KMS-11 (cell line): ENCODE data around the gene FTCD.

Experiments used
- H2AFZ ChIP-seq: fragments of 200-600 bp; sonication (generic); 2 replicates; pipeline ENCODE4 v1.6.1; 2016; ENCODE audit warnings: antibody characterized with exemption, mixed run types, low read depth
- H3K27ac ChIP-seq: fragments of 200-600 bp; sonication (generic); 2 replicates; pipeline ENCODE4 v1.6.1; 2016; ENCODE audit warnings: mild to moderate bottlenecking, mixed run types
- H3K27me3 ChIP-seq: fragments of 200-600 bp; sonication (generic); 2 replicates; pipeline ENCODE4 v1.6.1; 2017; ENCODE audit warnings: mild to moderate bottlenecking, low read depth, mixed run types, moderate library complexity; ENCODE audit not compliant: insufficient read depth
- H3K36me3 ChIP-seq: fragments of 200-600 bp; sonication (generic); 2 replicates; pipeline ENCODE4 v1.6.1; 2017; ENCODE audit warnings: mild to moderate bottlenecking, mixed run types; ENCODE audit not compliant: insufficient read depth
- H3K4me1 ChIP-seq: fragments of 200-600 bp; sonication (generic); 2 replicates; pipeline ENCODE4 v1.6.1; 2016; ENCODE audit warnings: mild to moderate bottlenecking, low read depth, mixed run types; ENCODE audit not compliant: poor library complexity, severe bottlenecking
- H3K4me2 ChIP-seq: fragments of 200-600 bp; sonication (generic); 2 replicates; pipeline ENCODE4 v1.7.0; 2016; ENCODE audit warnings: mild to moderate bottlenecking, mixed run types
- H3K4me3 ChIP-seq: fragments of 200-600 bp; sonication (generic); IDR thresholded peaks from 2 replicates; pipeline ENCODE4 v1.6.1; 2017; ENCODE audit warnings: low read depth, low read length, mixed read lengths; ENCODE audit not compliant: insufficient read depth
- H3K79me2 ChIP-seq: fragments of 200-600 bp; sonication (generic); 2 replicates; pipeline ENCODE4 v1.6.1; 2016; ENCODE audit warnings: low read depth, mixed run types; ENCODE audit not compliant: insufficient read depth
- H3K9ac ChIP-seq: fragments of 200-600 bp; sonication (generic); 2 replicates; pipeline ENCODE4 v1.6.1; 2016; ENCODE audit warnings: mild to moderate bottlenecking, mixed run types
- H4K20me1 ChIP-seq: fragments of 200-600 bp; sonication (generic); 2 replicates; pipeline ENCODE4 v1.6.1; 2016; ENCODE audit warnings: mild to moderate bottlenecking, mixed run types; ENCODE audit not compliant: insufficient read depth
- TF ChIP-seq, protein P1 (sequence below): fragments of 200-600 bp; sonication (generic); conservative IDR thresholded peaks from 2 replicates; pipeline ENCODE4 v1.6.1; 2017; ENCODE audit warnings: low read depth, mild to moderate bottlenecking, antibody characterized with exemption, low read length, moderate library complexity, mixed read lengths

Gene FTCD

DNA sequence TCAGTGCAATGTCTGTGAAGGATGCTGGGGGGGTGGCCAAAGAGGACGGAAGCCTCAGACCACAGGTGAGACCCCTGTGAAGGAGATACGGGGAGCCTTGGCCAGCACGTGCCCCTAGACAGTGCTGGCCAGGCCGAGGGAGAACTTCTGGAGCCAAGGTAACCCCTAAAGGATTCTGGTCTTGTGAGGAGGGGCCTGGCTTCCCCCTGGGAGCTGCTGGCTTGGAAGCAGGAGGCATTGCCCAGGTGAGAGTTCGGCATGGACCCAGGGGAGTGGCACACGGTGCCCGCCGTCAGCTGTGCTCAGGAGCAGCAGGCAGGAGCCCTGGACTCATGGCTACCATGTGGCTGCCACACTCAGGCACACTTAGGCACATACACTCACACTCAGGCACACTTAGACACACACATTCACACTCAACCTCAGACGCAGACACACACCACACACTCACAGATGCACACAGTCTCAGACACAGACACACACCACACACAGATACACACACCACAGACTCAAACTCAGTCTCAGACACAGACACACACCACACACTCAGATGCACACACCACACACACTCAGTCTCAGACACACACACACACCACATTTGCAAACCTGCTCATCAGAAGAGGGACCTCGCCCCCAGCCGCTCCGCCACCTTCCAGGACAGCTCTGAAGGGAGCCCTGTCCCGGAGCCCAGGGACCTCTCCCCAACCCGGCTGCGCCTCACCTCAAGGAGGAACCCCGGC lies 58.6 kb downstream of the FTCD start:
- H2AFZ ChIP-seq, result no peak overlapping the region
- H3K4me2 ChIP-seq, result no peak overlapping the region
- H3K9ac ChIP-seq, result no peak overlapping the region
- TF ChIP-seq, protein P1, sequence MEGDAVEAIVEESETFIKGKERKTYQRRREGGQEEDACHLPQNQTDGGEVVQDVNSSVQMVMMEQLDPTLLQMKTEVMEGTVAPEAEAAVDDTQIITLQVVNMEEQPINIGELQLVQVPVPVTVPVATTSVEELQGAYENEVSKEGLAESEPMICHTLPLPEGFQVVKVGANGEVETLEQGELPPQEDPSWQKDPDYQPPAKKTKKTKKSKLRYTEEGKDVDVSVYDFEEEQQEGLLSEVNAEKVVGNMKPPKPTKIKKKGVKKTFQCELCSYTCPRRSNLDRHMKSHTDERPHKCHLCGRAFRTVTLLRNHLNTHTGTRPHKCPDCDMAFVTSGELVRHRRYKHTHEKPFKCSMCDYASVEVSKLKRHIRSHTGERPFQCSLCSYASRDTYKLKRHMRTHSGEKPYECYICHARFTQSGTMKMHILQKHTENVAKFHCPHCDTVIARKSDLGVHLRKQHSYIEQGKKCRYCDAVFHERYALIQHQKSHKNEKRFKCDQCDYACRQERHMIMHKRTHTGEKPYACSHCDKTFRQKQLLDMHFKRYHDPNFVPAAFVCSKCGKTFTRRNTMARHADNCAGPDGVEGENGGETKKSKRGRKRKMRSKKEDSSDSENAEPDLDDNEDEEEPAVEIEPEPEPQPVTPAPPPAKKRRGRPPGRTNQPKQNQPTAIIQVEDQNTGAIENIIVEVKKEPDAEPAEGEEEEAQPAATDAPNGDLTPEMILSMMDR, result no peak
- H3K27ac ChIP-seq, result no peak overlapping the region
- no peaks in the 10 kb centered on the region for H3K79me2 ChIP-seq
- no peaks in the 10 kb centered on the region for H4K20me1 ChIP-seq
- no peaks in the 10 kb centered on the region for H3K4me1 ChIP-seq
- H3K27me3 ChIP-seq, result peaks cover 48% of the 10 kb centered on the region; the same call in 1 of the 2 replicates
- no peaks in the 10 kb centered on the region for H3K36me3 ChIP-seq
- no peak overlapping the region for H3K4me3 ChIP-seq

- Histone ChIP-seq H3K79me2 (no peaks in the 10 kb centered on the region), H2AFZ (no peak overlapping the region), H3K9ac (no peak overlapping the region), H3K27ac (no peak overlapping the region), H3K4me3 (no peak overlapping the region), H3K27me3 (peaks cover 41% of the 10 kb centered on the region; the same call in 1 of the 2 replicates), H3K4me2 (no peak overlapping the region), H3K36me3 (no peaks in the 10 kb centered on the region), H3K4me1 (no peaks in the 10 kb centered on the region), H4K20me1 (no peaks in the 10 kb centered on the region)
- TF ChIP-seq, protein P1, result no peak
Measured at GRCh38 chr21:46095814-46096595, 59.4 kb downstream of the FTCD start.

DNA sequence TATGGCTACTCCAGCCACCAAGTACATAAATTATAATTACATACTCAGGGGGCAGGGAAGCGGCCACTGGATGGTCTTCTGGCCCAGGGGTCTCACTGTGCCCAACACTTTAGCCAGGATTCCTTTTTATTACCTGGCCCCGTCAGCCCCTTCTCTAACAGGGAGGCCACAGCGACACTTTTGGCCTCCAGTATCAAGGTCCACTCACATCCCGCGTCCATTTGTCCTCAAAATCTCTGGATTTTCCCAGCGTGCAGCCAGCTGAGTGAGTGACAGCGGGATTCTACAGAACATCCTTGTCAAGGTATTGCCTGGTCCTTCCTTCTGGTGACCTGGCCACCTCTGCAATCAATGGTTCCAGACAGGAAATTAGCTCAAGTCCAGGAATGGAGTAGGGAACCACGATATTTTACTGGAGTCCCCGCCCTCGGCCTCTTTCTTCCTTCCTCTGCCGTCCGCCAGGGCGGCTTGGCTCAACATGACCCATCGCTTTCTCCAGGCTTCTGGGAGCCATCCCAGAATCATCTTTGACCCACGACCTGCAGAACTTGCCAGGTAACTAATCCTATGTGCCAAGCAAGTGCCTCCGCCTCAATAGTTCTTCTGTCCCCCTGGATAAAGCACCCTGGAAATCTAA lies 60.2 kb downstream of the FTCD start:
- H3K36me3 ChIP-seq, result no peaks in the 10 kb centered on the region
- no peak overlapping the region for H3K4me3 ChIP-seq
- H3K9ac ChIP-seq, result no peak overlapping the region
- no peak overlapping the region for H3K27ac ChIP-seq
- no peaks in the 10 kb centered on the region for H3K4me1 ChIP-seq
- H3K79me2 ChIP-seq, result no peaks in the 10 kb centered on the region
- no peaks in the 10 kb centered on the region for H4K20me1 ChIP-seq
- TF ChIP-seq, protein P1, result no peak
- no peak overlapping the region for H2AFZ ChIP-seq
- H3K4me2 ChIP-seq, result no peak overlapping the region
- peaks cover 35% of the 10 kb centered on the region; the same call in 1 of the 2 replicates for H3K27me3 ChIP-seq

- H3K36me3 ChIP-seq, result no peaks in the 10 kb centered on the region
- TF ChIP-seq, protein P1, result no peak
Measured at GRCh38 chr21:46094401-46095082, 60.8 kb downstream of the FTCD start.

More at GRCh38 chr21:46094401-46095082, 60.8 kb downstream of the FTCD start:
- no peak overlapping the region for H2AFZ ChIP-seq
- no peak overlapping the region for H3K27ac ChIP-seq
- no peaks in the 10 kb centered on the region for H4K20me1 ChIP-seq
- no peak overlapping the region for H3K9ac ChIP-seq
- H3K79me2 ChIP-seq, result no peaks in the 10 kb centered on the region
- H3K4me3 ChIP-seq, result no peak overlapping the region
- no peaks in the 10 kb centered on the region for H3K4me1 ChIP-seq
- H3K27me3 ChIP-seq, result peaks cover 31% of the 10 kb centered on the region; the same call in 1 of the 2 replicates
- H3K4me2 ChIP-seq, result no peak overlapping the region
